Activated T-cell treated with anti-CD3 and anti-CD28 coated beads for 1 hour (primary cell): ENCODE measurements around the gene CDHR3.

Experiments
- DNase-seq: peaks from one replicate; pipeline ENCODE4 v3.0.0-alpha.2; 2020; ENCODE audit warnings: low read depth

CDHR3 gene

DNA sequence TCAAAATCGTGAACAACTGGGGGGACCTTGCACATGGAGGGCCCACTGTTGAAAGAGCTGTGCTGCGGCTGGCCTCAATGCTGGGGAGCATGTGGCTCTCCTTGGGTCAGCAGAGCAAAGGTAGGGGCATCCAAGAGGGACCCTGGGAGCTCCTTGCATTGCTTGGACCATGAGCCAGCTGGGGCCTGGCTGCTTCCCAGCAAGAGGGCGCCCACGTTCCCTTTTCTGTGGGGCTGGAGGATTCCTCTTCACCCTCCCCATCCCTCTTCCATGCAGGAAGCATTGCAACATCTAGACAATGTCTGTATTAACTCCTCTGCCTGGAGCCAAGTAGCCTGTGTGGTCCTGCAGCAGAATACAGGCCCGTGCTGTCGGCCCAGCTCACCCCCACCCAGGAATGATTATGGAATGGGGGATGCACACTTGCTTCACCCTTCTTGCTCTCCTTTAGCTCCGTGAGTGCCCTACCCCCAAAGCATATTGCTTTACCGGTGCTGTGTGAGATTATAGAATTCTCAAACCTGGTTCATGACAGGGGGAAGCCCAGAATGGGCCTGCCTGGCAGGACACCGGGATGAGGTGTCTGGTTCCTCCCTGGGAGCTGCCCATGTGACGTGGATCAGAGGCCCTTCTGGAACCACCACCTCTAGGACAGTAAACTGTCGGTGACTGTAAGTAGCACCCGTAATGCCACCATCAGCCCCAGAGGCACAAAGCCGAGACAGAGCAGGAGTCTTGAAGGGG lies 87.1 kb downstream of the CDHR3 start:
- DNase-seq: no peak

- no peak for DNase-seq
Measured at GRCh38 chr7:106050746-106051117, 87.7 kb downstream of the CDHR3 start.

- DNase-seq: no peak
Measured at GRCh38 chr7:106052681-106053080, 89.6 kb downstream of the CDHR3 start.

- no peak for DNase-seq
Measured at GRCh38 chr7:106053109-106053508, 90.0 kb downstream of the CDHR3 start.

GRCh38 chr7:106054156-106054910 lies 91.3 kb downstream of the CDHR3 start:
- no peak for DNase-seq

GRCh38 chr7:106054971-106055532 lies 92.0 kb downstream of the CDHR3 start:
- DNase-seq: no peak

GRCh38 chr7:106056513-106057203 lies 93.6 kb downstream of the CDHR3 start:
- peak; percentile 60 for DNase-seq

- DNase-seq: no peak
Measured at GRCh38 chr7:106057204-106057961, 94.3 kb downstream of the CDHR3 start.

DNA sequence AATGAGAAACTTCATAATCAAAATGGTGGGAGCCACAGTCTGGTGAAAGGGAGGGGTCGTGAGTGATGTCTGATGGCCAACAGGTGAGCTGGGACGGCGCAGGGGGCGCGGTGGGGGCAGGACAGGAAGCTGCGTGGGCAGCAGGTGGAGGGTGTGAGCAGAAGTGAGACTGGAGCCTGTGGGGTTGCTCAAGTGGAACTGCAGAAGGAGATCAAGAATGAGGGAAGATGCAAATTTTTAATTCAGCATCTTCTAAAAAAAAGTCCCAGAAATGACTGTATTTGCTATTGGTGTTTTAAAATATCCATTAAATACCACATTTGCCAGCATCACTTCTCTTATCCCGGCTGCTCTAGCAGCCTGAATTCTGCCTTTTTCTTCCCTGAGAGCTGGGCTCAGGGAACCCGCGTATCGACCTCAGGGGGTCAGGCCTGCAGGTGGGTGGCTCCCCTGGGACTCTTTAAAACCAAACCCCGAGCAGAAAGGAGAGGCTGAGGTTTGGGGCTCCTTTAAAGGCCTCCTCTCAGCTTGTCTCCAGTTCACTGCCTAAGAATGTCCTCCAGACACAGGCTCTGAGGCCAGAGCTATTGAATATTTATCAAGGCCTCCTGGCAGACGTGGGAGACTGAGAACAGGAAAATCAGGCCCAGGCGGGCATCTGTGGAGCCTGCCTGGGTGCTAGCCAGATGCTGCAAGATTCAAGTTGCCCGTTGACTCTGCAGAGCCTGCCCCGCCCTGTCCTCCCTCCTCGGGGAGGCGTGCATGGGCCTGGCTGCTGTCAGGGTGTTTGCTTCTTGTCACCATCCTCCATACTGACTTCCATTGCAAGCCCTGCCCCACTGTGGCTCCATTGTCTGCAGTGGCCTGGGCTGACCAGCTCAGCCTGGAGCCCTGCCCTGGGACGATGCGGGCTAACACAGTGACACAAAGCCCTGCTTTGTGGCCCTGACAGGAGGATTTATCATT lies 95.2 kb downstream of the CDHR3 start:
- no peak for DNase-seq

- DNase-seq: no peak
Measured at GRCh38 chr7:106058928-106059324, 95.9 kb downstream of the CDHR3 start.

DNA sequence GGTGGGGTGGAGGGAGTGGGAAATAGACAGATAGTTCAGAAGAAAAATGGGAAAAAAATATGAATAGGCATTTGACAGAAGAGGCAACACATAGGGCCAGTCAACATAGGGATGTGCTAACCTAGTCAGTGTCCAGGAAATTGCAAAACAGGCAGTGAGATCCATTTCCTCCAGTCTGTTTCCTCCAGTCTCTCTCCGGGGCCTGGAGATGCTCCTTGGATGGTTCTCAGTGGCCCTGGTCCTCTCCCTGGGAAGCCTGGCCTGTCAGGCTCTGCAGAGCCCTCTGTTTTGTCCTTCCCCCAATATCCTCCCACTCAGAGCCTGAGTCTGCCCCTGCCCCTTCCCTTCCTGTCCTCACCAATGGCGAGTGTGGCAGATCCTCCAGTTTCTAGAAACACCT lies 96.5 kb downstream of the CDHR3 start:
- no peak for DNase-seq

- no peak for DNase-seq
Measured at GRCh38 chr7:106060394-106060920, 97.4 kb downstream of the CDHR3 start.

GRCh38 chr7:106061301-106061979 lies 98.4 kb downstream of the CDHR3 start:
- DNase-seq: no peak

DNA sequence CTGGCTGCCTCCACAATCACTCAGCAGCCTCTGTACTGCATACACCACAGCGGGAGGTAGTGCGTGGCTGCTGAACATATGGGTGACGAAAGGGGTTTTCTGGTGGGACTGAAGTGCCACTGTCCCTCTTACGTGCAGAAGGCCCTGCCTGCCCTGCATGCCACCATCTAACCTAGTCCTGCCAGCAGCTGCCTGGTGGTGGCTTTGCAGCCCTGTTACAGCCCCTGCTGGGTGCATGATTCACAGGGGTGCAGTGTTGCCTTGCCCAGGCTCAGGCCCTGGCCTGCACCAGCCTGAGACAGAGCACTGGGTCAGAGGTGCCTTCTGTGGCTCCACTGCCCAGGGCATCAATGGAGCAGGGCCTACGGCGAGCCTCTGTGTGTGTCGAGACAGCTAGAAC lies 98.9 kb downstream of the CDHR3 start:
- no peak for DNase-seq

GRCh38 chr7:106062521-106062931 lies 99.5 kb downstream of the CDHR3 start:
- no peak for DNase-seq

DNA sequence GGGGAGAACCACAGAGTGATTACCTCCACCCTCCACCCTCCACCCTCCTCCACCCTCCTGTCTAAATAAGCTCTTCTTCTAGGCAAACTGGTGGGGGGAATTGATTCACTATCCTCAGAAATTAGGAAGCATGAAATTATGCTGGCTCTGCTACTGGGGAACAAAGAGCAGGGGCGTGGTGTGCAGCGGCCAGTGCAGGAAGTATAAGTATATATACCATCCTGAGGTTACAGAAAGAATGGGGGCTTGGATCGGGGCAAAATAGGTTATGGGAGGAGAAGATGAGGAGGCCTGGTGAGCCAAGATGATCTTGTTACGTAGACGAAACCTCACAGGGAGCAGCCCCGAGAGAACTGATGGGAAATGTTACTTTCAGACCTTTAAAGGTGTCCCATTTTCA lies 100.0 kb downstream of the CDHR3 start:
- no peak for DNase-seq

- no peak for DNase-seq
Measured at GRCh38 chr7:106063692-106064091, 100.6 kb downstream of the CDHR3 start.

GRCh38 chr7:106064316-106064715 lies 101.3 kb downstream of the CDHR3 start:
- DNase-seq: no peak

- no peak for DNase-seq
Measured at GRCh38 chr7:106064771-106065574, 101.9 kb downstream of the CDHR3 start.
